Hepatocyte (in vitro differentiated cells): Measurements from ENCODE around the gene BCAS3. TPM values are rescaled to one million over a fixed set of nuclear protein-coding genes. Genes with fewer than 3 reads are reported as not detected.

Source experiments
- DNase-seq: peaks from one replicate; pipeline ENCODE4 v3.0.0-alpha.2; 2016; ENCODE audit warnings: low spot score
- H2AFZ ChIP-seq: fragments of 200-600 bp; sonication (generic); 2 replicates; pipeline ENCODE4 v1.6.0; 2016; ENCODE audit warnings: antibody characterized with exemption, mild to moderate bottlenecking
- H3K27ac ChIP-seq: fragments of 200-600 bp; sonication (generic); 2 replicates; pipeline ENCODE4 v1.5.1; 2016; ENCODE audit warnings: mild to moderate bottlenecking
- H3K27me3 ChIP-seq: fragments of 200-600 bp; sonication (generic); 2 replicates; pipeline ENCODE4 v1.6.1; 2016
- H3K36me3 ChIP-seq: fragments of 200-600 bp; sonication (generic); replicated peaks from 2 replicates; pipeline ENCODE4 v1.5.1; 2016; ENCODE audit warnings: low read depth; ENCODE audit not compliant: insufficient read depth
- H3K4me1 ChIP-seq: fragments of 200-600 bp; sonication (generic); 2 replicates; pipeline ENCODE4 v1.5.1; 2016; ENCODE audit warnings: mild to moderate bottlenecking, moderate library complexity; ENCODE audit not compliant: insufficient read depth
- H3K4me2 ChIP-seq: fragments of 200-600 bp; sonication (generic); 2 replicates; pipeline ENCODE4 v1.6.0; 2016
- H3K4me3 ChIP-seq: fragments of 200-600 bp; sonication (generic); 2 replicates; pipeline ENCODE4 v1.5.1; 2016; ENCODE audit warnings: mild to moderate bottlenecking
- H3K79me2 ChIP-seq: fragments of 200-600 bp; sonication (generic); 2 replicates; pipeline ENCODE4 v1.6.0; 2017; ENCODE audit warnings: mild to moderate bottlenecking
- H3K9me2 ChIP-seq: fragments of 200-600 bp; sonication (generic); replicated peaks from 2 replicates; pipeline ENCODE4 v1.6.0; 2017; ENCODE audit warnings: mild to moderate bottlenecking; ENCODE audit not compliant: insufficient read depth
- H3K9me3 ChIP-seq: fragments of 200-600 bp; sonication (generic); 2 replicates; pipeline ENCODE4 v1.5.1; 2016; ENCODE audit warnings: low read depth, mild to moderate bottlenecking
- H4K20me1 ChIP-seq: fragments of 200-600 bp; sonication (generic); 2 replicates; pipeline ENCODE4 v1.6.0; 2016; ENCODE audit warnings: mild to moderate bottlenecking; ENCODE audit not compliant: insufficient read depth, poor library complexity, severe bottlenecking
- EZH2 ChIP-seq: fragments of 200-600 bp; sonication (generic); IDR thresholded peaks from 2 replicates; pipeline ENCODE4 v1.6.1; 2016; ENCODE audit warnings: antibody characterized with exemption, mild to moderate bottlenecking, borderline replicate concordance
- EZH2phosphoT487 ChIP-seq: fragments of 200-600 bp; sonication (generic); IDR thresholded peaks from one replicate; pipeline ENCODE4 v1.6.1; 2018; ENCODE audit warnings: antibody characterized with exemption, mild to moderate bottlenecking, low read depth, moderate library complexity; ENCODE audit not compliant: unreplicated experiment, severe bottlenecking
- WGBS: methylation state at CpG from one replicate; pipeline ENCODE4 v1.1.6; 2016; ENCODE audit warnings: low lambda C conversion rate; ENCODE audit errors: missing lambda C conversion rate; 5-methylcytosine and 5-hydroxymethylcytosine counted together
- polyA plus RNA-seq: library from polyadenylated mRNA; unstranded; fragments of >200 nt; fragmentation: Nextera tagmentation; extraction: Ambion mirVana; gene quantifications from 2 replicates; pipeline ENCODE4 v1.2.1, GENCODE V29; 2016
- total RNA-seq: library from RNA; depleted of rRNA; stranded (reverse); fragments of >200 nt; gene quantifications from 2 replicates; pipeline ENCODE4 v1.2.3, GENCODE V29; 2014
- TF ChIP-seq, protein P1 (sequence below): fragments of 200-600 bp; sonication (generic); IDR thresholded peaks from 2 replicates; pipeline ENCODE4 v1.5.1; 2016; ENCODE audit warnings: antibody characterized with exemption, mild to moderate bottlenecking; ENCODE audit not compliant: poor library complexity

Gene BCAS3
- total and polyA plus RNA-seq, 2 experiments from 2014 or later, result 16.5 to 58.8 TPM

- no peak overlapping the region for H3K4me2 ChIP-seq
- DNase-seq, result no peak
These were observed 269.4 kb downstream of the BCAS3 start for GRCh38 chr17:60947100-60947499.

GRCh38 chr17:60947543-60947942 lies 269.9 kb downstream of the BCAS3 start:
- no peaks in the 10 kb centered on the region for H3K79me2 ChIP-seq
- no peaks in the 10 kb centered on the region for H3K9me2 ChIP-seq
- no peaks in the 10 kb centered on the region for H3K27me3 ChIP-seq
- no peaks in the 10 kb centered on the region for H3K9me3 ChIP-seq
- H3K4me3 ChIP-seq, result no peak overlapping the region
- no peak overlapping the region for H3K4me2 ChIP-seq
- 99% methylated on average over 3 of the region's 3 CpGs for WGBS
- TF ChIP-seq EZH2 (no peak), EZH2phosphoT487 (no peak)
- TF ChIP-seq, protein P1, sequence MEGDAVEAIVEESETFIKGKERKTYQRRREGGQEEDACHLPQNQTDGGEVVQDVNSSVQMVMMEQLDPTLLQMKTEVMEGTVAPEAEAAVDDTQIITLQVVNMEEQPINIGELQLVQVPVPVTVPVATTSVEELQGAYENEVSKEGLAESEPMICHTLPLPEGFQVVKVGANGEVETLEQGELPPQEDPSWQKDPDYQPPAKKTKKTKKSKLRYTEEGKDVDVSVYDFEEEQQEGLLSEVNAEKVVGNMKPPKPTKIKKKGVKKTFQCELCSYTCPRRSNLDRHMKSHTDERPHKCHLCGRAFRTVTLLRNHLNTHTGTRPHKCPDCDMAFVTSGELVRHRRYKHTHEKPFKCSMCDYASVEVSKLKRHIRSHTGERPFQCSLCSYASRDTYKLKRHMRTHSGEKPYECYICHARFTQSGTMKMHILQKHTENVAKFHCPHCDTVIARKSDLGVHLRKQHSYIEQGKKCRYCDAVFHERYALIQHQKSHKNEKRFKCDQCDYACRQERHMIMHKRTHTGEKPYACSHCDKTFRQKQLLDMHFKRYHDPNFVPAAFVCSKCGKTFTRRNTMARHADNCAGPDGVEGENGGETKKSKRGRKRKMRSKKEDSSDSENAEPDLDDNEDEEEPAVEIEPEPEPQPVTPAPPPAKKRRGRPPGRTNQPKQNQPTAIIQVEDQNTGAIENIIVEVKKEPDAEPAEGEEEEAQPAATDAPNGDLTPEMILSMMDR, result no peak
- H3K4me1 ChIP-seq, result no peaks in the 10 kb centered on the region
- no peaks in the 10 kb centered on the region for H3K36me3 ChIP-seq
- H3K27ac ChIP-seq, result no peak overlapping the region
- no peaks in the 10 kb centered on the region for H4K20me1 ChIP-seq
- no peak for DNase-seq
- no peak overlapping the region for H2AFZ ChIP-seq

More at GRCh38 chr17:60947100-60947499, 269.4 kb downstream of the BCAS3 start:
- H2AFZ ChIP-seq, result no peak overlapping the region
- H3K9me2 ChIP-seq, result no peaks in the 10 kb centered on the region
- no peaks in the 10 kb centered on the region for H3K4me1 ChIP-seq
- no peaks in the 10 kb centered on the region for H3K79me2 ChIP-seq
- H3K27ac ChIP-seq, result no peak overlapping the region
- no peaks in the 10 kb centered on the region for H3K36me3 ChIP-seq
- no peaks in the 10 kb centered on the region for H4K20me1 ChIP-seq
- H3K9me3 ChIP-seq, result no peaks in the 10 kb centered on the region
- no peak overlapping the region for H3K4me3 ChIP-seq
- no peaks in the 10 kb centered on the region for H3K27me3 ChIP-seq
- TF ChIP-seq EZH2, result no peak
- TF ChIP-seq, protein P1, result no peak
- no peak for TF ChIP-seq EZH2phosphoT487
- 88% methylated on average over 1 of the region's 1 CpG for WGBS

DNA sequence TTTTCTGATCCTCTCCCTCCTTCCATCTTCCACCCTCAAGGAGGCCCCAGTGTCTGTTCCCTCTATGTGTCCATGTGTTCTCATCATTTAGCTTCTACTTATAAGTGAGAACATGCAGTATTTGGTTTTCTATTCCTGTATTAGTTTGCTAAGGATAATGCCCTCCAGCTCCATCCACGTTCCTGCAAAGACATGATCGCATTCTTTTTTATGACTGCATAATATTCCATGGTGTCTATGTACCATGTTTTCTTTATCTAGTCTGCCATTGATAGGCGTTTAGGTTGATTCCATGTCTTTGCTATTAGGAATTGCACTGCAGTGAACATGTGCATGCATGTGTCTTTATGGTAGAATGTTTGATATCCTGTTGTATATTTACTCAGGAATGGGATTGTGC lies 275.1 kb downstream of the BCAS3 start:
- Histone ChIP-seq H3K79me2 (no peaks in the 10 kb centered on the region), H3K27me3 (no peaks in the 10 kb centered on the region), H3K9me3 (no peaks in the 10 kb centered on the region), H3K9me2 (no peaks in the 10 kb centered on the region), H3K4me3 (no peak overlapping the region), H3K4me2 (no peak overlapping the region), H3K27ac (no peak overlapping the region), H3K36me3 (no peaks in the 10 kb centered on the region), H2AFZ (no peak overlapping the region), H3K4me1 (no peaks in the 10 kb centered on the region), H4K20me1 (no peaks in the 10 kb centered on the region)
- WGBS, result 100% methylated on average over 3 of the region's 3 CpGs
- no peak for TF ChIP-seq EZH2
- TF ChIP-seq, protein P1, result no peak
- no peak for TF ChIP-seq EZH2phosphoT487
- DNase-seq, result no peak

GRCh38 chr17:60959011-60959410 lies 281.4 kb downstream of the BCAS3 start:
- Histone ChIP-seq H3K4me3 (no peak overlapping the region), H3K27me3 (no peaks in the 10 kb centered on the region), H3K79me2 (no peaks in the 10 kb centered on the region), H2AFZ (no peak overlapping the region), H3K4me2 (no peak overlapping the region), H3K9me3 (no peaks in the 10 kb centered on the region), H3K4me1 (no peaks in the 10 kb centered on the region), H3K27ac (no peak overlapping the region), H4K20me1 (no peaks in the 10 kb centered on the region), H3K9me2 (no peaks in the 10 kb centered on the region), H3K36me3 (no peaks in the 10 kb centered on the region)
- WGBS, result 82% methylated on average over 2 of the region's 2 CpGs
- TF ChIP-seq, protein P1, result no peak
- TF ChIP-seq EZH2, result no peak
- TF ChIP-seq EZH2phosphoT487, result no peak
- DNase-seq, result no peak
